ENCODE measurements around the gene NFIC.
"Not testable (repeated sequence)": the region's sequence is repeated elsewhere in the genome, so short reads cannot be mapped to it uniquely, and the experiment has no call there.

Gene NFIC

GRCh38 chr19:3430366-3430680 lies 63.9 kb downstream of the NFIC start:
- not testable (repeated sequence) for DNase-seq

GRCh38 chr19:3431760-3432397 lies 65.5 kb downstream of the NFIC start:
- no peak for DNase-seq

- no peak for DNase-seq
Observed at GRCh38 chr19:3433313-3433712, 66.9 kb downstream of the NFIC start.

- no peak for DNase-seq
Observed at GRCh38 chr19:3433805-3434540, 67.6 kb downstream of the NFIC start.

GRCh38 chr19:3434630-3435553 lies 68.5 kb downstream of the NFIC start:
- peak; percentile 83 to 92 for DNase-seq

- DNase-seq = no peak
Observed at GRCh38 chr19:3440082-3440481, 73.7 kb downstream of the NFIC start.

- DNase-seq = no peak
Observed at GRCh38 chr19:3441089-3441985, 75.0 kb downstream of the NFIC start.

GRCh38 chr19:3441986-3442329 lies 75.6 kb downstream of the NFIC start:
- no peak for DNase-seq

GRCh38 chr19:3442487-3443071 lies 76.2 kb downstream of the NFIC start:
- no peak for DNase-seq

GRCh38 chr19:3443840-3444694 lies 77.7 kb downstream of the NFIC start:
- no peak for DNase-seq

- no peak for DNase-seq
Observed at GRCh38 chr19:3444695-3445234, 78.4 kb downstream of the NFIC start.

GRCh38 chr19:3446657-3447056 lies 80.3 kb downstream of the NFIC start:
- not testable (repeated sequence) for DNase-seq

- DNase-seq = no peak
Observed at GRCh38 chr19:3448616-3449334, 82.4 kb downstream of the NFIC start.

- DNase-seq = no peak
Observed at GRCh38 chr19:3450796-3451411, 84.5 kb downstream of the NFIC start.

- no peak for DNase-seq
Observed at GRCh38 chr19:3451451-3451866, 85.1 kb downstream of the NFIC start.

- DNase-seq = no peak
Observed at GRCh38 chr19:3452171-3452941, 86.0 kb downstream of the NFIC start.

- not testable (repeated sequence) for DNase-seq
Observed at GRCh38 chr19:3452942-3453214, 86.5 kb downstream of the NFIC start.

- no peak for DNase-seq
Observed at GRCh38 chr19:3453840-3454239, 87.5 kb downstream of the NFIC start.

- DNase-seq = no peak
Observed at GRCh38 chr19:3454656-3455392, 88.4 kb downstream of the NFIC start.
